Mesenchymal stem cell (in vitro differentiated cells and primary cell): ENCODE data around the gene NMNAT2.

Experiments
- DNase-seq: peaks from one replicate; pipeline ENCODE4 v3.0.0-alpha.2; 2013
- H2AFZ ChIP-seq: one replicate; pipeline ENCODE4 v1.6.1; 2013; ENCODE audit warnings: low read depth, mild to moderate bottlenecking, control low read depth, inconsistent platforms, low read length, moderate library complexity
- H2AK5ac ChIP-seq: 2 replicates; pipeline ENCODE4 v1.6.1; 2013; ENCODE audit warnings: low read length, moderate library complexity, mild to moderate bottlenecking, inconsistent platforms; ENCODE audit not compliant: severe bottlenecking
- H2BK120ac ChIP-seq: one replicate; pipeline ENCODE4 v1.6.1; 2013; ENCODE audit warnings: low read depth, mild to moderate bottlenecking, inconsistent platforms, low read length, moderate library complexity
- H2BK12ac ChIP-seq, 2 experiments: one replicate each; pipeline ENCODE4 v1.6.1; 2013; ENCODE audit warnings: inconsistent platforms in 2 of 2, low read length in 2 of 2, mild to moderate bottlenecking in 2 of 2, moderate library complexity in 2 of 2, control low read depth in 1 of 2
- H2BK15ac ChIP-seq: one replicate; pipeline ENCODE4 v1.6.1; 2013; ENCODE audit warnings: mild to moderate bottlenecking, low read depth, inconsistent platforms; ENCODE audit not compliant: poor library complexity, severe bottlenecking
- H2BK5ac ChIP-seq: 2 replicates; pipeline ENCODE4 v1.6.1; 2013; ENCODE audit warnings: low read depth, mild to moderate bottlenecking, low read length, control low read depth, inconsistent platforms; ENCODE audit not compliant: poor library complexity, severe bottlenecking
- H3K14ac ChIP-seq, 2 experiments: one replicate each; pipeline ENCODE4 v1.6.1; 2013; ENCODE audit warnings: inconsistent platforms in 2 of 2, low read length in 2 of 2, control low read depth in 1 of 2, mild to moderate bottlenecking in 1 of 2, moderate library complexity in 1 of 2
- H3K18ac ChIP-seq, 2 experiments: one replicate each; pipeline ENCODE4 v1.6.1; 2013; ENCODE audit warnings: inconsistent platforms in 2 of 2, low read length in 2 of 2, control low read depth in 1 of 2, low read depth in 1 of 2, mild to moderate bottlenecking in 1 of 2
- H3K23ac ChIP-seq, 2 experiments: one replicate each; pipeline ENCODE4 v1.6.1; 2013; ENCODE audit warnings: inconsistent platforms in 2 of 2, low read length in 2 of 2, mild to moderate bottlenecking in 2 of 2, moderate library complexity in 2 of 2, control low read depth in 1 of 2
- H3K27ac ChIP-seq: 2 replicates; pipeline ENCODE4 v1.5.1; 2013; ENCODE audit warnings: mild to moderate bottlenecking, moderate library complexity, low read length, control low read depth, inconsistent platforms; ENCODE audit not compliant: poor library complexity, severe bottlenecking
- H3K27me3 ChIP-seq, 2 experiments: 2 replicates each; pipeline versions ENCODE4 v1.6.1 to v1.7.0; 2013; ENCODE audit warnings: low read length in 2 of 2, mild to moderate bottlenecking in 2 of 2, moderate library complexity in 2 of 2, control low read depth in 1 of 2, inconsistent platforms in 1 of 2; ENCODE audit not compliant: control insufficient read depth in 1 of 2, insufficient read depth in 1 of 2
- H3K36me3 ChIP-seq, 2 experiments: 2 replicates each; pipeline versions ENCODE4 v1.6.1 to v1.7.0; 2013; ENCODE audit warnings: low read length in 2 of 2, control low read depth in 1 of 2, inconsistent platforms in 1 of 2, low read depth in 1 of 2, mild to moderate bottlenecking in 1 of 2; ENCODE audit not compliant: insufficient read depth in 2 of 2, control insufficient read depth in 1 of 2
- H3K4ac ChIP-seq, 2 experiments: one replicate each; pipeline ENCODE4 v1.6.1; 2013; ENCODE audit warnings: inconsistent platforms in 2 of 2, low read length in 2 of 2, mild to moderate bottlenecking in 2 of 2, moderate library complexity in 2 of 2, control low read depth in 1 of 2, low read depth in 1 of 2
- H3K4me1 ChIP-seq: 2 replicates; pipeline ENCODE4 v1.6.1; 2013; ENCODE audit warnings: low read depth, low read length, control low read depth; ENCODE audit not compliant: control insufficient read depth, insufficient read depth
- H3K4me2 ChIP-seq: 2 replicates; pipeline ENCODE4 v1.6.1; 2013; ENCODE audit warnings: low read length, mild to moderate bottlenecking, inconsistent platforms; ENCODE audit not compliant: poor library complexity, severe bottlenecking
- H3K4me3 ChIP-seq, 2 experiments: 2 replicates each; pipeline versions ENCODE4 v1.5.1 to v1.7.0; 2013; ENCODE audit warnings: low read length in 2 of 2, mild to moderate bottlenecking in 2 of 2, control low read depth in 1 of 2, low read depth in 1 of 2; ENCODE audit not compliant: insufficient read depth in 1 of 2
- H3K79me1 ChIP-seq: replicated peaks from 2 replicates; pipeline ENCODE4 v1.6.1; 2013; ENCODE audit warnings: mild to moderate bottlenecking, control low read depth, low read length, inconsistent platforms; ENCODE audit not compliant: poor library complexity, severe bottlenecking
- H3K9ac ChIP-seq: 2 replicates; pipeline ENCODE4 v1.7.0; 2013; ENCODE audit warnings: mild to moderate bottlenecking, low read length, moderate library complexity
- H3K9me3 ChIP-seq: 2 replicates; pipeline ENCODE4 v1.7.0; 2013; ENCODE audit warnings: mild to moderate bottlenecking, low read length; ENCODE audit not compliant: control insufficient read depth
- H4K8ac ChIP-seq: one replicate; pipeline ENCODE4 v1.6.1; 2013; ENCODE audit warnings: inconsistent platforms, mild to moderate bottlenecking, low read length, moderate library complexity
- H4K91ac ChIP-seq: one replicate; pipeline ENCODE4 v1.6.1; 2013; ENCODE audit warnings: mild to moderate bottlenecking, low read length, inconsistent platforms
- WGBS: methylation state at CpG from one replicate; pipeline ENCODE4 v1.1.7; 2013; ENCODE audit warnings: mixed read lengths; 5-methylcytosine and 5-hydroxymethylcytosine counted together

Gene NMNAT2

DNA sequence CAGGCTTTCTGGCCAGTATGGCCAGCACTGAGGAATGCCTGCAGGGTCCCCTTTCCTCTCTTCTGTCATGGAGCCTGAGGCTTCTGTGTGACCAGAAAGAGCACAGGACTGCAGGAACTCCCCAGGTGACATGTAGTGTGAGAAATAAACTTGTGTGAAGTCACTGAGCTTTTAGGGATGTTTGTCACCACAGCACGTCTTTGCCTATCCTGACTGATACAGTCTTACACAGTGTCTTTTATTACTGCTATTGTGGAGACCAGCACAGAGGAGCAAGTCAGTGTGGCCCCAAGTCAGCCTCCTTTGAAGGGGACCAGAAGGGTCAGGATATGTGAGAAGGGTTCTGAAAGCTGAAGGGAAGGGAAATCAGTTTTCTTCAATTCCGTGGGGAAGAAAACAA lies 129.6 kb downstream of the NMNAT2 start:
- Histone ChIP-seq H4K91ac (no peak overlapping the region), H2BK5ac (no peak overlapping the region), H3K4ac (no peak overlapping the region), H3K4me1 (peaks cover 14% of the 10 kb centered on the region), H3K27me3 (no peaks in the 10 kb centered on the region), H3K27ac (no peak overlapping the region), H3K14ac (no peak overlapping the region), H3K4me2 (no peak overlapping the region), H3K4me3 (no peak overlapping the region), H2BK15ac (no peak overlapping the region), H4K8ac (no peak overlapping the region), H3K9me3 (peaks cover 8% of the 10 kb centered on the region), H2AFZ (no peak overlapping the region), H2AK5ac (no peak overlapping the region), H3K9ac (no peak overlapping the region), H3K23ac (no peak overlapping the region), H3K36me3 (no peaks in the 10 kb centered on the region), H3K79me1 (no peaks in the 10 kb centered on the region), H2BK12ac (no peak overlapping the region), H2BK120ac (no peak overlapping the region), H3K18ac (no peak overlapping the region)
- no peak for DNase-seq
- 100% methylated on average over 2 of the region's 2 CpGs for WGBS

- Histone ChIP-seq H4K8ac (peak overlapping the region; percentile 45), H3K27ac (no peak overlapping the region), H3K4me1 (peaks cover 14% of the 10 kb centered on the region), H2AFZ (no peak overlapping the region), H2BK5ac (no peak overlapping the region), H2AK5ac (no peak overlapping the region), H3K36me3 (no peaks in the 10 kb centered on the region), H4K91ac (no peak overlapping the region), H3K9ac (no peak overlapping the region), H3K18ac (no peak overlapping the region), H3K4me2 (no peak overlapping the region), H2BK15ac (no peak overlapping the region), H3K23ac (no peak overlapping the region), H2BK120ac (no peak overlapping the region), H3K79me1 (no peaks in the 10 kb centered on the region), H3K9me3 (peaks cover 8% of the 10 kb centered on the region), H3K4ac (no peak overlapping the region), H2BK12ac (no peak overlapping the region), H3K27me3 (peaks cover 0 to 3% of the 10 kb centered on the region in 2 experiments), H3K14ac (no peak overlapping the region), H3K4me3 (no peak overlapping the region)
- DNase-seq: no peak
- WGBS: 68% methylated on average over 5 of the region's 5 CpGs
Measured at GRCh38 chr1:183287191-183287675, 130.9 kb downstream of the NMNAT2 start.

- H3K27ac ChIP-seq: no peak overlapping the region
- no peaks in the 10 kb centered on the region for H3K36me3 ChIP-seq
- no peak overlapping the region for H3K4me3 ChIP-seq
- no peak overlapping the region for H2AFZ ChIP-seq
- H2BK15ac ChIP-seq: no peak overlapping the region
- H3K79me1 ChIP-seq: no peaks in the 10 kb centered on the region
- H4K91ac ChIP-seq: no peak overlapping the region
- H3K18ac ChIP-seq: no peak overlapping the region
- peaks cover 8% of the 10 kb centered on the region for H3K9me3 ChIP-seq
- DNase-seq: peak; percentile 12
- H3K27me3 ChIP-seq: peaks cover 0 to 3% of the 10 kb centered on the region in 2 experiments
- no peak overlapping the region for H3K9ac ChIP-seq
- H4K8ac ChIP-seq: no peak overlapping the region
- WGBS: 50% methylated on average over 2 of the region's 4 CpGs
- no peak overlapping the region for H2BK5ac ChIP-seq
- H3K23ac ChIP-seq: no peak overlapping the region
- H3K4me2 ChIP-seq: no peak overlapping the region
- H3K4me1 ChIP-seq: peaks cover 14% of the 10 kb centered on the region
- no peak overlapping the region for H2BK12ac ChIP-seq
- H2BK120ac ChIP-seq: no peak overlapping the region
- no peak overlapping the region for H3K14ac ChIP-seq
- H2AK5ac ChIP-seq: no peak overlapping the region
- H3K4ac ChIP-seq: no peak overlapping the region
Measured at GRCh38 chr1:183285746-183286145, 132.4 kb downstream of the NMNAT2 start.

DNA sequence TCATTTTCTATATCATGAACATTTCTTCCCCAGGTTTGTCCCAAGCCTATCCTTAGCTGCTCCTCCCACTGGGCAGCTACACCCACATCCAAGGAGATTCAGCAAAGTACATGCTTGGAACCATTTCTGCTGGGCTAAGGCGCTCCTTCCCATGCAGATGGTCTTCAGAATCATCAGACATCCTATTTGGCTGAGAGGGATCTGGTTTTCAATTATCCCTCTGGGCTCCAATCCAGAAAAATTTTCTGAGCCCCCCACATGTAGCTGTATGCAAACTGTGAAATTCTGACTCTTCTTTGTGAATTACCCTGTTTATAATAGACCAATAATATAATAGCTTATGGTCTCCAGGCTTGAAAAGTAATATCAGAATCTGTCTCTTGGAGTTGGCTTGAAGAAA lies 132.9 kb downstream of the NMNAT2 start:
- H3K4ac ChIP-seq: no peak overlapping the region
- H2AK5ac ChIP-seq: no peak overlapping the region
- H3K9me3 ChIP-seq: peaks cover 8% of the 10 kb centered on the region
- no peak overlapping the region for H3K23ac ChIP-seq
- no peak overlapping the region for H3K14ac ChIP-seq
- H3K4me3 ChIP-seq: no peak overlapping the region
- H3K27ac ChIP-seq: no peak overlapping the region
- H3K9ac ChIP-seq: no peak overlapping the region
- no peak overlapping the region for H2BK120ac ChIP-seq
- H2BK15ac ChIP-seq: no peak overlapping the region
- no peaks in the 10 kb centered on the region for H3K79me1 ChIP-seq
- H3K27me3 ChIP-seq: peaks cover 0 to 3% of the 10 kb centered on the region in 2 experiments
- no peak overlapping the region for H2BK5ac ChIP-seq
- H3K4me1 ChIP-seq: peaks cover 14% of the 10 kb centered on the region
- no peak overlapping the region for H3K18ac ChIP-seq
- no peak overlapping the region for H2BK12ac ChIP-seq
- H3K4me2 ChIP-seq: no peak overlapping the region
- H4K8ac ChIP-seq: no peak overlapping the region
- 95% methylated on average over 1 of the region's 1 CpG for WGBS
- H3K36me3 ChIP-seq: no peaks in the 10 kb centered on the region
- no peak for DNase-seq
- H4K91ac ChIP-seq: no peak overlapping the region
- H2AFZ ChIP-seq: no peak overlapping the region
